Naive thymus-derived CD4-positive, alpha-beta T cell (primary cell): Measurements from ENCODE around the gene PTCH2. TPM values are rescaled to one million over a fixed set of nuclear protein-coding genes. Genes with fewer than 3 reads are reported as not detected.

Source experiments
- ATAC-seq: fragments of 150-1000 bp; cut with Tn5 transposase; 2 replicates; pipeline ENCODE4 v1.10.0; 2021; ENCODE audit warnings: mild to moderate bottlenecking, moderate library complexity
- CTCF ChIA-PET: fragments of 350-600 bp; sonication (Branson Sonifier 250); formaldehyde crosslinking; loops from one replicate; lab custom pipeline; 2021; ENCODE audit warnings: antibody characterized with exemption; lab: Charles Lee
- POLR2A ChIA-PET: fragments of 350-600 bp; sonication (Branson Sonifier 250); formaldehyde crosslinking; loops from one replicate; lab custom pipeline; 2021; ENCODE audit warnings: antibody characterized with exemption, inconsistent platforms; lab: Charles Lee
- DNase-seq, 9 donors: peaks; one replicate each; pipeline versions ENCODE4 v3.0.0 to v3.0.0-alpha.2; 2020 to 2022; ENCODE audit warnings: mixed read lengths in 1 of 9
- H3K27ac ChIP-seq: one replicate; pipeline ENCODE4 v1.7.0; 2013; ENCODE audit warnings: mild to moderate bottlenecking, low read depth, low read length, moderate library complexity
- H3K27me3 ChIP-seq, 2 donors: one replicate each; pipeline ENCODE4 v1.7.0; 2013; ENCODE audit warnings: low read length in 2 of 2, mild to moderate bottlenecking in 2 of 2, moderate library complexity in 2 of 2; ENCODE audit not compliant: control insufficient read depth in 2 of 2, insufficient read depth in 2 of 2
- H3K36me3 ChIP-seq, 3 experiments: 1 replicate in 2 of 3; 2 replicates in 1 of 3; pipeline ENCODE4 v1.7.0; 2013; ENCODE audit warnings: low read length in 3 of 3, mild to moderate bottlenecking in 3 of 3, moderate library complexity in 1 of 3; ENCODE audit not compliant: insufficient read depth in 3 of 3, control insufficient read depth in 2 of 3
- H3K4me1 ChIP-seq, 2 donors: one replicate each; pipeline ENCODE4 v1.7.0; 2013; ENCODE audit warnings: low read length in 2 of 2, mild to moderate bottlenecking in 2 of 2, moderate library complexity in 1 of 2; ENCODE audit not compliant: control insufficient read depth in 2 of 2, insufficient read depth in 2 of 2
- H3K4me3 ChIP-seq: 2 replicates; pipeline ENCODE4 v1.7.0; 2013; ENCODE audit warnings: mild to moderate bottlenecking, low read length
- H3K9me3 ChIP-seq, 3 experiments: 1 replicate in 2 of 3; 2 replicates in 1 of 3; pipeline ENCODE4 v1.7.0; 2013; ENCODE audit warnings: low read length in 3 of 3; ENCODE audit not compliant: control insufficient read depth in 2 of 3
- H3K27ac Mint-ChIP-seq, 9 donors: one replicate each; pipeline ENCODE4 v1.8.0; 2020 to 2022; ENCODE audit warnings: mixed read lengths in 9 of 9, mild to moderate bottlenecking in 8 of 9, moderate library complexity in 5 of 9, inconsistent platforms in 2 of 9
- H3K27me3 Mint-ChIP-seq, 5 donors: one replicate each; pipeline ENCODE4 v1.8.0; 2021 to 2022; ENCODE audit warnings: mixed read lengths in 5 of 5, mild to moderate bottlenecking in 1 of 5
- H3K36me3 Mint-ChIP-seq, 5 donors: one replicate each; pipeline ENCODE4 v1.8.0; 2020 to 2022; ENCODE audit warnings: mixed read lengths in 5 of 5, mild to moderate bottlenecking in 3 of 5, inconsistent platforms in 1 of 5
- H3K4me1 Mint-ChIP-seq, 7 donors: one replicate each; pipeline ENCODE4 v1.8.0; 2020 to 2022; ENCODE audit warnings: mixed read lengths in 7 of 7, mild to moderate bottlenecking in 3 of 7, inconsistent platforms in 1 of 7
- H3K4me3 Mint-ChIP-seq, 10 donors: one replicate each; pipeline ENCODE4 v1.8.0; 2020 to 2022; ENCODE audit warnings: mild to moderate bottlenecking in 10 of 10, mixed read lengths in 10 of 10, moderate library complexity in 6 of 10, inconsistent platforms in 2 of 10
- H3K9me3 Mint-ChIP-seq, 11 donors: one replicate each; pipeline ENCODE4 v1.8.0; 2020 to 2022; ENCODE audit warnings: mixed read lengths in 11 of 11, mild to moderate bottlenecking in 4 of 11, inconsistent platforms in 1 of 11, moderate library complexity in 1 of 11
- intact Hi-C, 2 donors: fragments of 100-400 bp; cut with micrococcal nuclease; formaldehyde crosslinking; loops; one replicate each; pipeline ENCODE4 v1.15.1; 2023
- polyA plus RNA-seq, 2 donors: library from polyadenylated mRNA; unstranded; fragments of 300-500 nt; fragmentation: Illumina TruSeq; gene quantifications; one replicate each; pipeline ENCODE4 v1.2.3, GENCODE V29; 2021
- total RNA-seq, 6 experiments: library from RNA in 5 of 6; stranded (reverse) in 5 of 6; gene quantifications; 1 replicate in 5 of 6; 2 replicates in 1 of 6; pipeline ENCODE4 v1.2.3 and lab custom pipeline; 2021 to 2026

PTCH2 gene
- total and polyA plus RNA-seq, 7 experiments from 2014 or later = 0.06 to 2.8 (median 1.3) TPM; not detected in 1

GRCh38 chr1:44807364-44808062, 35.5 kb downstream of the PTCH2 start:
- peak overlapping the region; percentile 63 to 90 (median 80) for H3K4me3 Mint-ChIP-seq
- POLR2A ChIA-PET = interaction anchor here (0.6 to 18.7 kb wide), 18 partner anchors 7 to 776 kb away, joined by 3 to 709 read pairs (median 6); partner anchors contain the start of genes BEST4, CCDC163, EIF2B3 and HECTD3
- peak overlapping the region; percentile 48 for H3K4me3 ChIP-seq
- H3K4me1 ChIP-seq = peaks cover 66% of the 10 kb centered on the region in 2 donors
- intact Hi-C loops = loop anchor here (2.0 to 10.0 kb wide), 4 partner anchors 77 to 775 kb away; partner anchors contain the start of genes TESK2 (in 2 of the 2), NASP (in 1 of the 2), RNU5D-1 (in 1 of the 2) and ZSWIM5 (in 1 of the 2)
- peak; percentile 68 for ATAC-seq
- H3K4me1 Mint-ChIP-seq = peaks cover 54 to 84% (median 77%) of the 10 kb centered on the region in 7 donors
- no peaks in the 10 kb centered on the region for H3K27me3 ChIP-seq
- H3K27me3 Mint-ChIP-seq = peaks cover 0 to 3% (median 0%) of the 10 kb centered on the region in 5 donors
- peaks cover 5 to 40% (median 25%) of the 10 kb centered on the region in 5 donors for H3K36me3 Mint-ChIP-seq
- CTCF ChIA-PET = interaction anchor here (0.6 to 3.4 kb wide), 6 partner anchors 7 to 80 kb away, joined by 3 to 34 read pairs (median 4); partner anchors contain the start of gene PLK3
- DNase-seq = peak; percentile 78 to 96 (median 95)
- peaks cover 0 to 7% (median 0%) of the 10 kb centered on the region in 11 donors for H3K9me3 Mint-ChIP-seq
- H3K27ac Mint-ChIP-seq = peak overlapping the region; percentile 98 to 100 (median 99)
- peaks cover 13 to 41% (median 18%) of the 10 kb centered on the region in 3 experiments for H3K36me3 ChIP-seq
- H3K27ac ChIP-seq = peak overlapping the region; percentile 91
- no peaks in the 10 kb centered on the region for H3K9me3 ChIP-seq

- H3K4me3 Mint-ChIP-seq = peak within 1 kb of the TSS; percentile 63 to 90 (median 80)
- ATAC-seq = no peak
- ChIA-PET CTCF (interaction anchor here (0.6 to 3.2 kb wide), 5 partner anchors 9 to 79 kb away, joined by 3 to 34 read pairs (median 4); no protein-coding TSS in a partner anchor), POLR2A (interaction anchor here (0.6 to 18.7 kb wide), 11 partner anchors 8 to 497 kb away, joined by 3 to 709 read pairs (median 11); partner anchors contain the start of genes BEST4, HECTD3, RPS8 and UROD)
- peaks cover 0 to 7% (median 0%) of the 10 kb centered on the region in 11 donors for H3K9me3 Mint-ChIP-seq
- peaks cover 0 to 3% (median 0%) of the 10 kb centered on the region in 5 donors for H3K27me3 Mint-ChIP-seq
- peaks cover 52 to 85% (median 78%) of the 10 kb centered on the region in 7 donors for H3K4me1 Mint-ChIP-seq
- H3K9me3 ChIP-seq = no peaks in the 10 kb centered on the region
- H3K27me3 ChIP-seq = no peaks in the 10 kb centered on the region
- peaks cover 14 to 42% (median 18%) of the 10 kb centered on the region in 3 experiments for H3K36me3 ChIP-seq
- DNase-seq = no peak
- peak within 1 kb of the TSS; percentile 98 to 100 (median 99) for H3K27ac Mint-ChIP-seq
- H3K36me3 Mint-ChIP-seq = peaks cover 9 to 45% (median 29%) of the 10 kb centered on the region in 5 donors
- peaks cover 70 to 72% of the 10 kb centered on the region in 2 donors for H3K4me1 ChIP-seq
- H3K27ac ChIP-seq = peak within 1 kb of the TSS; percentile 91
- H3K4me3 ChIP-seq = peak within 1 kb of the TSS; percentile 48
- intact Hi-C loops = loop anchor here (5.0 to 10.0 kb wide), 3 partner anchors 398 to 775 kb away; partner anchors contain the start of genes TESK2 (in 2 of the 2), NASP (in 1 of the 2) and ZSWIM5 (in 1 of the 2)
Observed at GRCh38 chr1:44806704-44807363, 36.2 kb downstream of the PTCH2 start, which contains the start of gene DYNLT4. Gene DYNLT4 (minus strand): TSS chr1:44807351. CDS start chr1:44806668, 683 bp downstream.

GRCh38 chr1:44806025-44806703, 36.9 kb downstream of the PTCH2 start:
- Mint-ChIP-seq H3K4me1 (peaks cover 49 to 80% (median 74%) of the 10 kb centered on the region in 7 donors), H3K27ac (peak overlapping the region; percentile 98 to 100 (median 99)), H3K36me3 (peaks cover 11 to 45% (median 31%) of the 10 kb centered on the region in 5 donors), H3K27me3 (peaks cover 0 to 3% (median 0%) of the 10 kb centered on the region in 5 donors), H3K9me3 (peaks cover 0 to 5% (median 0%) of the 10 kb centered on the region in 11 donors), H3K4me3 (peak overlapping the region in 1 of 10 donors; percentile 90)
- H3K9me3 ChIP-seq = no peaks in the 10 kb centered on the region
- peak overlapping the region; percentile 91 for H3K27ac ChIP-seq
- intact Hi-C loops = loop anchor here (5.0 to 10.0 kb wide), 3 partner anchors 399 to 776 kb away; partner anchors contain the start of genes TESK2 (in 2 of the 2), NASP (in 1 of the 2) and ZSWIM5 (in 1 of the 2)
- no peak for ATAC-seq
- no peaks in the 10 kb centered on the region for H3K27me3 ChIP-seq
- H3K36me3 ChIP-seq = peaks cover 14 to 42% (median 18%) of the 10 kb centered on the region in 3 experiments
- H3K4me1 ChIP-seq = peaks cover 63 to 69% of the 10 kb centered on the region in 2 donors
- ChIA-PET CTCF (interaction anchor here (0.6 to 1.4 kb wide), 3 partner anchors 12 to 78 kb away, joined by 3 to 5 read pairs (median 3); no protein-coding TSS in a partner anchor), POLR2A (interaction anchor here (0.6 to 18.7 kb wide), 7 partner anchors 9 to 205 kb away, joined by 3 to 709 read pairs (median 17); partner anchors contain the start of genes BEST4, HECTD3 and RPS8)
- no peak overlapping the region for H3K4me3 ChIP-seq
- peak in 2 of 9 donors; percentile 11 to 39 for DNase-seq

- peaks cover 0 to 2% (median 0%) of the 10 kb centered on the region in 11 donors for H3K9me3 Mint-ChIP-seq
- CTCF ChIA-PET = interaction anchor here (1.1 kb wide), 1 partner anchor 21 kb away, joined by 3 read pairs; no protein-coding TSS in a partner anchor
- H3K36me3 ChIP-seq = peaks cover 14 to 46% (median 18%) of the 10 kb centered on the region in 3 experiments
- no peak overlapping the region for H3K4me3 ChIP-seq
- peaks cover 11 to 47% (median 34%) of the 10 kb centered on the region in 5 donors for H3K36me3 Mint-ChIP-seq
- H3K4me1 Mint-ChIP-seq = peaks cover 42 to 75% (median 67%) of the 10 kb centered on the region in 7 donors
- H3K27me3 ChIP-seq = no peaks in the 10 kb centered on the region
- H3K27ac Mint-ChIP-seq = peak overlapping the region; percentile 40 to 96 (median 90)
- intact Hi-C loops = loop anchor here (5.0 to 10.0 kb wide), 3 partner anchors 399 to 777 kb away; partner anchors contain the start of genes TESK2 (in 2 of the 2), NASP (in 1 of the 2) and ZSWIM5 (in 1 of the 2)
- POLR2A ChIA-PET = interaction anchor here (0.9 to 18.7 kb wide), 5 partner anchors 10 to 206 kb away, joined by 3 to 709 read pairs (median 17); partner anchors contain the start of gene HECTD3
- H3K4me1 ChIP-seq = peaks cover 56 to 62% of the 10 kb centered on the region in 2 donors
- ATAC-seq (no peak), DNase-seq (peak in 1 of 9 donors; percentile 12)
- peak overlapping the region in 9 of 10 donors; percentile 14 to 59 (median 47) for H3K4me3 Mint-ChIP-seq
- peaks cover 0 to 3% (median 0%) of the 10 kb centered on the region in 5 donors for H3K27me3 Mint-ChIP-seq
- peak overlapping the region; percentile 91 for H3K27ac ChIP-seq
- no peaks in the 10 kb centered on the region for H3K9me3 ChIP-seq
Observed at GRCh38 chr1:44805311-44806024, 37.6 kb downstream of the PTCH2 start.
